Measurements from ENCODE around the gene SLC22A14. TPM values are rescaled to one million over a fixed set of nuclear protein-coding genes. Genes with fewer than 3 reads are reported as not detected.

The SLC22A14 gene
- total and polyA plus RNA-seq, 9 of the 15 experiments (the other 6 are each of a cell fraction or from before 2014, with no cell fraction given): 0.03 to 0.07 TPM; not detected in 7

GRCh38 chr3:38307599-38307998 lies 25.5 kb downstream of the SLC22A14 start:
- 8% methylated on average over 12 of the region's 12 CpGs for WGBS (ENCODE audit: insufficient coverage, low coverage, missing lambda C conversion rate)
- no peak for TF ChIP-seq RBM22 (IDR thresholded peaks at IDR 0.05; ENCODE audit: low read depth, low read length, poor library complexity, severe bottlenecking)
- Histone ChIP-seq H3K9ac (ENCODE audit: insufficient read depth in 1 of 2, low read depth in 2 of 2, low read length in 2 of 2) (0 out of 4 replicates have a peak overlapping the region, but pooled peaks of 1 of the 2 experiments have one; percentile 7), H3K4me2 (ENCODE audit: insufficient read depth, low read length) (no peak overlapping the region), H3K79me2 (ENCODE audit: control insufficient read depth, insufficient read depth, low read length) (no peaks in the 10 kb centered on the region), H3K4me3 (no peak overlapping the region), H3K9me1 (ENCODE audit: control insufficient read depth, insufficient read depth, low read length) (no peaks in the 10 kb centered on the region), H2AFZ (ENCODE audit: low read depth, low read length) (no peak overlapping the region), H3K9me3 (replicated peaks; ENCODE audit: control insufficient read depth, insufficient read depth, low read depth, low read length) (no peaks in the 10 kb centered on the region), H3K27me3 (ENCODE audit: control insufficient read depth in 2 of 2, insufficient read depth in 2 of 2, low read length in 2 of 2) (peaks cover 37 to 76% of the 10 kb centered on the region in 2 experiments), H3K4me1 (replicated peaks in 1 of 2; ENCODE audit: control insufficient read depth in 2 of 2, insufficient read depth in 2 of 2, low read length in 2 of 2) (peaks cover 0 to 5% of the 10 kb centered on the region in 2 experiments; a peak in 1 of 5 replicates), H4K20me1 (replicated peaks; ENCODE audit: control insufficient read depth, insufficient read depth, low read length) (no peaks in the 10 kb centered on the region), H3K27ac (ENCODE audit: extremely low read depth, low read depth, low read length) (no peak overlapping the region), H3K36me3 (ENCODE audit: control insufficient read depth, insufficient read depth, low read length) (no peaks in the 10 kb centered on the region)
- CTCF ChIA-PET (ENCODE audit: low intra/inter-chr PET ratio): no interaction called here
- no peak for DNase-seq (ENCODE audit: extremely low read depth in 1 of 4, low spot score in 3 of 4)
- POLR2A ChIA-PET: interaction anchor here (0.6 to 1.3 kb wide), 2 partner anchors 19 to 82 kb away, joined by 3 read pairs; no protein-coding TSS in a partner anchor
- no peak for ATAC-seq
- no peak for FAIRE-seq
- intact Hi-C loops (cut with micrococcal nuclease) (no loop called here), in situ Hi-C loops (cut with MboI) (no loop called here)
- BruUV-seq (replicated peaks): no TSS peak

GRCh38 chr3:38308456-38308855 lies 26.4 kb downstream of the SLC22A14 start:
- ChIA-PET POLR2A (interaction anchor here (0.6 to 1.3 kb wide), 2 partner anchors 18 to 1399 kb away, joined by 3 read pairs; no protein-coding TSS in a partner anchor), CTCF (ENCODE audit: low intra/inter-chr PET ratio) (no interaction called here)
- Histone ChIP-seq H3K36me3 (ENCODE audit: control insufficient read depth, insufficient read depth, low read length) (no peaks in the 10 kb centered on the region), H3K27me3 (ENCODE audit: control insufficient read depth in 2 of 2, insufficient read depth in 2 of 2, low read length in 2 of 2) (peaks cover 38 to 85% of the 10 kb centered on the region in 2 experiments), H2AFZ (ENCODE audit: low read depth, low read length) (peak overlapping the region; percentile 53; the same call in 1 of the 2 replicates), H3K79me2 (ENCODE audit: control insufficient read depth, insufficient read depth, low read length) (no peaks in the 10 kb centered on the region), H3K4me3 (no peak overlapping the region), H3K9me1 (ENCODE audit: control insufficient read depth, insufficient read depth, low read length) (no peaks in the 10 kb centered on the region), H3K4me2 (ENCODE audit: insufficient read depth, low read length) (no peak overlapping the region), H4K20me1 (replicated peaks; ENCODE audit: control insufficient read depth, insufficient read depth, low read length) (no peaks in the 10 kb centered on the region), H3K4me1 (replicated peaks in 1 of 2; ENCODE audit: control insufficient read depth in 2 of 2, insufficient read depth in 2 of 2, low read length in 2 of 2) (peaks cover 0 to 6% of the 10 kb centered on the region in 2 experiments; a peak in 1 of 5 replicates), H3K9ac (ENCODE audit: insufficient read depth in 1 of 2, low read depth in 2 of 2, low read length in 2 of 2) (no peak overlapping the region), H3K27ac (ENCODE audit: extremely low read depth, low read depth, low read length) (no peak overlapping the region), H3K9me3 (replicated peaks; ENCODE audit: control insufficient read depth, insufficient read depth, low read depth, low read length) (no peaks in the 10 kb centered on the region)
- ATAC-seq: peak; percentile 19
- FAIRE-seq: no peak
- in situ Hi-C loops (cut with MboI) (no loop called here), intact Hi-C loops (cut with micrococcal nuclease) (no loop called here)
- no TSS peak for BruUV-seq (replicated peaks)
- peak in 1 of 4 experiments; percentile 21 for DNase-seq (ENCODE audit: extremely low read depth in 1 of 4, low spot score in 3 of 4)
- WGBS (ENCODE audit: insufficient coverage, low coverage, missing lambda C conversion rate): 10% methylated on average over 9 of the region's 9 CpGs
- no peak for TF ChIP-seq MECOM (CRISPR knock-in tag; IDR thresholded peaks at IDR 0.05)
- TF ChIP-seq, protein P1, sequence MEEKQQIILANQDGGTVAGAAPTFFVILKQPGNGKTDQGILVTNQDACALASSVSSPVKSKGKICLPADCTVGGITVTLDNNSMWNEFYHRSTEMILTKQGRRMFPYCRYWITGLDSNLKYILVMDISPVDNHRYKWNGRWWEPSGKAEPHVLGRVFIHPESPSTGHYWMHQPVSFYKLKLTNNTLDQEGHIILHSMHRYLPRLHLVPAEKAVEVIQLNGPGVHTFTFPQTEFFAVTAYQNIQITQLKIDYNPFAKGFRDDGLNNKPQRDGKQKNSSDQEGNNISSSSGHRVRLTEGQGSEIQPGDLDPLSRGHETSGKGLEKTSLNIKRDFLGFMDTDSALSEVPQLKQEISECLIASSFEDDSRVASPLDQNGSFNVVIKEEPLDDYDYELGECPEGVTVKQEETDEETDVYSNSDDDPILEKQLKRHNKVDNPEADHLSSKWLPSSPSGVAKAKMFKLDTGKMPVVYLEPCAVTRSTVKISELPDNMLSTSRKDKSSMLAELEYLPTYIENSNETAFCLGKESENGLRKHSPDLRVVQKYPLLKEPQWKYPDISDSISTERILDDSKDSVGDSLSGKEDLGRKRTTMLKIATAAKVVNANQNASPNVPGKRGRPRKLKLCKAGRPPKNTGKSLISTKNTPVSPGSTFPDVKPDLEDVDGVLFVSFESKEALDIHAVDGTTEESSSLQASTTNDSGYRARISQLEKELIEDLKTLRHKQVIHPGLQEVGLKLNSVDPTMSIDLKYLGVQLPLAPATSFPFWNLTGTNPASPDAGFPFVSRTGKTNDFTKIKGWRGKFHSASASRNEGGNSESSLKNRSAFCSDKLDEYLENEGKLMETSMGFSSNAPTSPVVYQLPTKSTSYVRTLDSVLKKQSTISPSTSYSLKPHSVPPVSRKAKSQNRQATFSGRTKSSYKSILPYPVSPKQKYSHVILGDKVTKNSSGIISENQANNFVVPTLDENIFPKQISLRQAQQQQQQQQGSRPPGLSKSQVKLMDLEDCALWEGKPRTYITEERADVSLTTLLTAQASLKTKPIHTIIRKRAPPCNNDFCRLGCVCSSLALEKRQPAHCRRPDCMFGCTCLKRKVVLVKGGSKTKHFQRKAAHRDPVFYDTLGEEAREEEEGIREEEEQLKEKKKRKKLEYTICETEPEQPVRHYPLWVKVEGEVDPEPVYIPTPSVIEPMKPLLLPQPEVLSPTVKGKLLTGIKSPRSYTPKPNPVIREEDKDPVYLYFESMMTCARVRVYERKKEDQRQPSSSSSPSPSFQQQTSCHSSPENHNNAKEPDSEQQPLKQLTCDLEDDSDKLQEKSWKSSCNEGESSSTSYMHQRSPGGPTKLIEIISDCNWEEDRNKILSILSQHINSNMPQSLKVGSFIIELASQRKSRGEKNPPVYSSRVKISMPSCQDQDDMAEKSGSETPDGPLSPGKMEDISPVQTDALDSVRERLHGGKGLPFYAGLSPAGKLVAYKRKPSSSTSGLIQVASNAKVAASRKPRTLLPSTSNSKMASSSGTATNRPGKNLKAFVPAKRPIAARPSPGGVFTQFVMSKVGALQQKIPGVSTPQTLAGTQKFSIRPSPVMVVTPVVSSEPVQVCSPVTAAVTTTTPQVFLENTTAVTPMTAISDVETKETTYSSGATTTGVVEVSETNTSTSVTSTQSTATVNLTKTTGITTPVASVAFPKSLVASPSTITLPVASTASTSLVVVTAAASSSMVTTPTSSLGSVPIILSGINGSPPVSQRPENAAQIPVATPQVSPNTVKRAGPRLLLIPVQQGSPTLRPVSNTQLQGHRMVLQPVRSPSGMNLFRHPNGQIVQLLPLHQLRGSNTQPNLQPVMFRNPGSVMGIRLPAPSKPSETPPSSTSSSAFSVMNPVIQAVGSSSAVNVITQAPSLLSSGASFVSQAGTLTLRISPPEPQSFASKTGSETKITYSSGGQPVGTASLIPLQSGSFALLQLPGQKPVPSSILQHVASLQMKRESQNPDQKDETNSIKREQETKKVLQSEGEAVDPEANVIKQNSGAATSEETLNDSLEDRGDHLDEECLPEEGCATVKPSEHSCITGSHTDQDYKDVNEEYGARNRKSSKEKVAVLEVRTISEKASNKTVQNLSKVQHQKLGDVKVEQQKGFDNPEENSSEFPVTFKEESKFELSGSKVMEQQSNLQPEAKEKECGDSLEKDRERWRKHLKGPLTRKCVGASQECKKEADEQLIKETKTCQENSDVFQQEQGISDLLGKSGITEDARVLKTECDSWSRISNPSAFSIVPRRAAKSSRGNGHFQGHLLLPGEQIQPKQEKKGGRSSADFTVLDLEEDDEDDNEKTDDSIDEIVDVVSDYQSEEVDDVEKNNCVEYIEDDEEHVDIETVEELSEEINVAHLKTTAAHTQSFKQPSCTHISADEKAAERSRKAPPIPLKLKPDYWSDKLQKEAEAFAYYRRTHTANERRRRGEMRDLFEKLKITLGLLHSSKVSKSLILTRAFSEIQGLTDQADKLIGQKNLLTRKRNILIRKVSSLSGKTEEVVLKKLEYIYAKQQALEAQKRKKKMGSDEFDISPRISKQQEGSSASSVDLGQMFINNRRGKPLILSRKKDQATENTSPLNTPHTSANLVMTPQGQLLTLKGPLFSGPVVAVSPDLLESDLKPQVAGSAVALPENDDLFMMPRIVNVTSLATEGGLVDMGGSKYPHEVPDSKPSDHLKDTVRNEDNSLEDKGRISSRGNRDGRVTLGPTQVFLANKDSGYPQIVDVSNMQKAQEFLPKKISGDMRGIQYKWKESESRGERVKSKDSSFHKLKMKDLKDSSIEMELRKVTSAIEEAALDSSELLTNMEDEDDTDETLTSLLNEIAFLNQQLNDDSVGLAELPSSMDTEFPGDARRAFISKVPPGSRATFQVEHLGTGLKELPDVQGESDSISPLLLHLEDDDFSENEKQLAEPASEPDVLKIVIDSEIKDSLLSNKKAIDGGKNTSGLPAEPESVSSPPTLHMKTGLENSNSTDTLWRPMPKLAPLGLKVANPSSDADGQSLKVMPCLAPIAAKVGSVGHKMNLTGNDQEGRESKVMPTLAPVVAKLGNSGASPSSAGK (IDR thresholded peaks at IDR 0.05): peak; percentile 51

Measured in K562 (cell line).